ENCODE measurements around the gene PPP2R3A. TPM values are rescaled to one million over a fixed set of nuclear protein-coding genes. Genes with fewer than 3 reads are reported as not detected.

The PPP2R3A gene
- total and polyA plus RNA-seq, 2 experiments from 2014 or later: 6.4 to 15.2 TPM

DNA sequence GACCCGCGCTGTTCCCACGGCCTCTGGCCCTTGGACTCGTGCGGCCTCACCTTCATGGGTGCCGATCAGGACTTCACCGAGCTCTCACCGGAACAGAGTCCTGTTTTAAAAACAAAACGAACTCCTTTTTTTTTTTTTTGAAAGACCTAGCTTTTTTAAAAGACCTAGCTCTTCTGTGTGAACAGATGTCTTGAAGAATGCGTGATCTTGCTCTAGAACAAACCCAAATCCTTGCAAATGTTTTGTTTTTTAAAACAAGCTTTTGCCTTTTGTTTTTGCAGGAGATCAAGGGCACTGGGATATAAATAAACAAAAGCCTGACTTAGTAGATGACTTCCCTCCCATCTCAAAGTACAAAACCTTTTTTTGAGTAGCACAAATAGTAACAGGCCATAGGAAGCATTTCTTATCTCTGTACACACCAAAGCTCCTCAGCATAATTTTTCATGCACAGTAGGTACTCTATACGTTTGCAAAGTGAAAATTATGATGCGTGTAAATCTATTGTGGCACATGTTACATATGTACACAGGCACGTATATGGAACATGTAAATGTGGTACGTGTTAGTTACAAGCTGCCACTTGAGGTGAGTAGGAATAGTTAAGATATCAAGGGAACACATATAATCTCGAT, 231.7 kb downstream of the PPP2R3A start:
- peaks cover 27% of the 10 kb centered on the region for H4K20me1 ChIP-seq (replicated peaks; ENCODE audit: insufficient read depth)
- peak overlapping the region; percentile 100 for H3K27ac ChIP-seq (ENCODE audit: low read depth)
- H3K9me3 Mint-ChIP-seq: peaks cover 24% of the 10 kb centered on the region
- H3K27me3 ChIP-seq (ENCODE audit: insufficient read depth): no peaks in the 10 kb centered on the region
- TF ChIP-seq, protein P1, sequence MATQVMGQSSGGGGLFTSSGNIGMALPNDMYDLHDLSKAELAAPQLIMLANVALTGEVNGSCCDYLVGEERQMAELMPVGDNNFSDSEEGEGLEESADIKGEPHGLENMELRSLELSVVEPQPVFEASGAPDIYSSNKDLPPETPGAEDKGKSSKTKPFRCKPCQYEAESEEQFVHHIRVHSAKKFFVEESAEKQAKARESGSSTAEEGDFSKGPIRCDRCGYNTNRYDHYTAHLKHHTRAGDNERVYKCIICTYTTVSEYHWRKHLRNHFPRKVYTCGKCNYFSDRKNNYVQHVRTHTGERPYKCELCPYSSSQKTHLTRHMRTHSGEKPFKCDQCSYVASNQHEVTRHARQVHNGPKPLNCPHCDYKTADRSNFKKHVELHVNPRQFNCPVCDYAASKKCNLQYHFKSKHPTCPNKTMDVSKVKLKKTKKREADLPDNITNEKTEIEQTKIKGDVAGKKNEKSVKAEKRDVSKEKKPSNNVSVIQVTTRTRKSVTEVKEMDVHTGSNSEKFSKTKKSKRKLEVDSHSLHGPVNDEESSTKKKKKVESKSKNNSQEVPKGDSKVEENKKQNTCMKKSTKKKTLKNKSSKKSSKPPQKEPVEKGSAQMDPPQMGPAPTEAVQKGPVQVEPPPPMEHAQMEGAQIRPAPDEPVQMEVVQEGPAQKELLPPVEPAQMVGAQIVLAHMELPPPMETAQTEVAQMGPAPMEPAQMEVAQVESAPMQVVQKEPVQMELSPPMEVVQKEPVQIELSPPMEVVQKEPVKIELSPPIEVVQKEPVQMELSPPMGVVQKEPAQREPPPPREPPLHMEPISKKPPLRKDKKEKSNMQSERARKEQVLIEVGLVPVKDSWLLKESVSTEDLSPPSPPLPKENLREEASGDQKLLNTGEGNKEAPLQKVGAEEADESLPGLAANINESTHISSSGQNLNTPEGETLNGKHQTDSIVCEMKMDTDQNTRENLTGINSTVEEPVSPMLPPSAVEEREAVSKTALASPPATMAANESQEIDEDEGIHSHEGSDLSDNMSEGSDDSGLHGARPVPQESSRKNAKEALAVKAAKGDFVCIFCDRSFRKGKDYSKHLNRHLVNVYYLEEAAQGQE (IDR thresholded peaks at IDR 0.05; ENCODE audit: unreplicated experiment): no peak
- TF ChIP-seq, protein P2, sequence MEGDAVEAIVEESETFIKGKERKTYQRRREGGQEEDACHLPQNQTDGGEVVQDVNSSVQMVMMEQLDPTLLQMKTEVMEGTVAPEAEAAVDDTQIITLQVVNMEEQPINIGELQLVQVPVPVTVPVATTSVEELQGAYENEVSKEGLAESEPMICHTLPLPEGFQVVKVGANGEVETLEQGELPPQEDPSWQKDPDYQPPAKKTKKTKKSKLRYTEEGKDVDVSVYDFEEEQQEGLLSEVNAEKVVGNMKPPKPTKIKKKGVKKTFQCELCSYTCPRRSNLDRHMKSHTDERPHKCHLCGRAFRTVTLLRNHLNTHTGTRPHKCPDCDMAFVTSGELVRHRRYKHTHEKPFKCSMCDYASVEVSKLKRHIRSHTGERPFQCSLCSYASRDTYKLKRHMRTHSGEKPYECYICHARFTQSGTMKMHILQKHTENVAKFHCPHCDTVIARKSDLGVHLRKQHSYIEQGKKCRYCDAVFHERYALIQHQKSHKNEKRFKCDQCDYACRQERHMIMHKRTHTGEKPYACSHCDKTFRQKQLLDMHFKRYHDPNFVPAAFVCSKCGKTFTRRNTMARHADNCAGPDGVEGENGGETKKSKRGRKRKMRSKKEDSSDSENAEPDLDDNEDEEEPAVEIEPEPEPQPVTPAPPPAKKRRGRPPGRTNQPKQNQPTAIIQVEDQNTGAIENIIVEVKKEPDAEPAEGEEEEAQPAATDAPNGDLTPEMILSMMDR (conservative IDR thresholded peaks at IDR 0.05; ENCODE audit: low read depth in 2 of 2): no peak
- TF ChIP-seq, protein P3, sequence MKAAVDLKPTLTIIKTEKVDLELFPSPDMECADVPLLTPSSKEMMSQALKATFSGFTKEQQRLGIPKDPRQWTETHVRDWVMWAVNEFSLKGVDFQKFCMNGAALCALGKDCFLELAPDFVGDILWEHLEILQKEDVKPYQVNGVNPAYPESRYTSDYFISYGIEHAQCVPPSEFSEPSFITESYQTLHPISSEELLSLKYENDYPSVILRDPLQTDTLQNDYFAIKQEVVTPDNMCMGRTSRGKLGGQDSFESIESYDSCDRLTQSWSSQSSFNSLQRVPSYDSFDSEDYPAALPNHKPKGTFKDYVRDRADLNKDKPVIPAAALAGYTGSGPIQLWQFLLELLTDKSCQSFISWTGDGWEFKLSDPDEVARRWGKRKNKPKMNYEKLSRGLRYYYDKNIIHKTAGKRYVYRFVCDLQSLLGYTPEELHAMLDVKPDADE (IDR thresholded peaks at IDR 0.05): no peak
- no peak for TF ChIP-seq CREB1 (CRISPR knock-in tag; IDR thresholded peaks at IDR 0.05; ENCODE audit: low read depth)
- TF ChIP-seq EZH2phosphoT487 (IDR thresholded peaks at IDR 0.05; ENCODE audit: unreplicated experiment): no peak
- no peak for ATAC-seq
- peaks cover 16% of the 10 kb centered on the region; the same call in 1 of the 2 replicates for H3F3A ChIP-seq (replicated peaks; ENCODE audit: low read depth)
- peak overlapping the region; percentile 95 for H3K4me3 ChIP-seq
- peaks cover 22% of the 10 kb centered on the region for H3K4me1 Mint-ChIP-seq
- H3K27me3 Mint-ChIP-seq (ENCODE audit: insufficient read depth, low read depth, poor library complexity): peaks cover 16% of the 10 kb centered on the region
- no peaks in the 10 kb centered on the region for H3K9me2 ChIP-seq (ENCODE audit: insufficient read depth)
- peaks cover 24% of the 10 kb centered on the region for H3K36me3 Mint-ChIP-seq (ENCODE audit: low read depth)
- DNase-seq (ENCODE audit: low spot score): no peak
- no peaks in the 10 kb centered on the region for H3K36me3 ChIP-seq (ENCODE audit: insufficient read depth)
- peak overlapping the region; percentile 97 for H3K4me2 ChIP-seq
- peaks cover 30% of the 10 kb centered on the region for H3K79me2 ChIP-seq (replicated peaks; ENCODE audit: insufficient read depth)
- peak overlapping the region; percentile 99 for H3K4me3 Mint-ChIP-seq
- H3K27ac Mint-ChIP-seq: peak overlapping the region; percentile 99
- peak overlapping the region; percentile 72 for H2AFZ ChIP-seq
- H3K4me1 ChIP-seq (ENCODE audit: insufficient read depth): peaks cover 24% of the 10 kb centered on the region

Small RNA genes within 50 kb of the gene (small RNA-seq; reads per million reads assigned to genes)
- not detected for gene AC092989.1 (ENCODE audit: low replicate concordance)

Other genes with a start within 250 kb of the PPP2R3A start
- gene MSL2, start 230.6 kb downstream of the PPP2R3A start, total RNA-seq (2014; rRNA removed; shearing (Covaris generic)): 39.1 and 50.6 TPM in 2 replicates
- 6.7 and 7.5 TPM in 2 replicates for gene MSL2, start 230.6 kb downstream of the PPP2R3A start, polyA plus RNA-seq (2016; fragmentation: Nextera tagmentation; extraction: Ambion mirVana)